Measurements from ENCODE around the gene ITGA11. TPM values are rescaled to one million over a fixed set of nuclear protein-coding genes. Genes with fewer than 3 reads are reported as not detected.

Gene ITGA11
- total RNA-seq, 2 experiments from 2014 or later: under 0.01 TPM; not detected in 1

- TF ChIP-seq EZH2phosphoT487 (IDR thresholded peaks at IDR 0.05; ENCODE audit: borderline replicate concordance, low read depth, low read length): no peak
- no peak for TF ChIP-seq CTCF (conservative IDR thresholded peaks at IDR 0.05; ENCODE audit: low read length)
- intact Hi-C loops (cut with micrococcal nuclease; ENCODE audit: unreplicated experiment): no loop called here
- Histone ChIP-seq H3K4me2 (ENCODE audit: low read length) (no peak overlapping the region), H3K4me1 (ENCODE audit: insufficient read depth, low read length, poor library complexity, severe bottlenecking) (no peaks in the 10 kb centered on the region), H3K36me3 (ENCODE audit: insufficient read depth, low read length) (no peaks in the 10 kb centered on the region), H2AFZ (ENCODE audit: low read length) (no peak overlapping the region), H3K79me2 (ENCODE audit: insufficient read depth, low read depth, low read length) (no peaks in the 10 kb centered on the region), H4K20me1 (ENCODE audit: insufficient read depth, low read length) (no peaks in the 10 kb centered on the region), H3K9me2 (ENCODE audit: insufficient read depth, low read length) (no peaks in the 10 kb centered on the region), H3K9me3 (ENCODE audit: low read length) (no peaks in the 10 kb centered on the region), H3K4me3 (ENCODE audit: low read depth, low read length, poor library complexity, severe bottlenecking) (no peak overlapping the region), H3K27ac (ENCODE audit: low read depth, low read length, poor library complexity, severe bottlenecking) (no peak overlapping the region)
- BruUV-seq (replicated peaks): no TSS peak
- ChIA-PET CTCF (ENCODE audit: unreplicated experiment) (no interaction called here), POLR2A (no interaction called here)
- no peak for DNase-seq (ENCODE audit: low spot score)
Measured at GRCh38 chr15:68421798-68422402, 10.1 kb downstream of the ITGA11 start.

- Histone ChIP-seq H2AFZ (ENCODE audit: low read length) (no peak overlapping the region), H3K4me1 (ENCODE audit: insufficient read depth, low read length, poor library complexity, severe bottlenecking) (no peaks in the 10 kb centered on the region), H3K9me3 (ENCODE audit: low read length) (no peaks in the 10 kb centered on the region), H3K36me3 (ENCODE audit: insufficient read depth, low read length) (no peaks in the 10 kb centered on the region), H3K4me3 (ENCODE audit: low read depth, low read length, poor library complexity, severe bottlenecking) (no peak overlapping the region), H3K79me2 (ENCODE audit: insufficient read depth, low read depth, low read length) (no peaks in the 10 kb centered on the region), H3K27ac (ENCODE audit: low read depth, low read length, poor library complexity, severe bottlenecking) (no peak overlapping the region), H4K20me1 (ENCODE audit: insufficient read depth, low read length) (no peaks in the 10 kb centered on the region), H3K4me2 (ENCODE audit: low read length) (no peak overlapping the region), H3K9me2 (ENCODE audit: insufficient read depth, low read length) (no peaks in the 10 kb centered on the region)
- BruUV-seq (replicated peaks): no TSS peak
- ChIA-PET POLR2A (no interaction called here), CTCF (ENCODE audit: unreplicated experiment) (no interaction called here)
- DNase-seq (ENCODE audit: low spot score): no peak
- intact Hi-C loops (cut with micrococcal nuclease; ENCODE audit: unreplicated experiment): no loop called here
- TF ChIP-seq EZH2phosphoT487 (IDR thresholded peaks at IDR 0.05; ENCODE audit: borderline replicate concordance, low read depth, low read length) (no peak), CTCF (conservative IDR thresholded peaks at IDR 0.05; ENCODE audit: low read length) (no peak)
Measured at GRCh38 chr15:68421115-68421551, 10.8 kb downstream of the ITGA11 start.

- H3K36me3 ChIP-seq (ENCODE audit: insufficient read depth, low read length): no peaks in the 10 kb centered on the region
- H3K4me1 ChIP-seq (ENCODE audit: insufficient read depth, low read length, poor library complexity, severe bottlenecking): no peaks in the 10 kb centered on the region
- H3K79me2 ChIP-seq (ENCODE audit: insufficient read depth, low read depth, low read length): no peaks in the 10 kb centered on the region
- no peaks in the 10 kb centered on the region for H4K20me1 ChIP-seq (ENCODE audit: insufficient read depth, low read length)
- no TSS peak for BruUV-seq (replicated peaks)
- CTCF ChIA-PET (ENCODE audit: unreplicated experiment): no interaction called here
- no peak overlapping the region for H3K4me2 ChIP-seq (ENCODE audit: low read length)
- intact Hi-C loops (cut with micrococcal nuclease; ENCODE audit: unreplicated experiment): no loop called here
- no peak for DNase-seq (ENCODE audit: low spot score)
- no peaks in the 10 kb centered on the region for H3K9me2 ChIP-seq (ENCODE audit: insufficient read depth, low read length)
- no peak overlapping the region for H2AFZ ChIP-seq (ENCODE audit: low read length)
- no peak overlapping the region for H3K27ac ChIP-seq (ENCODE audit: low read depth, low read length, poor library complexity, severe bottlenecking)
- H3K4me3 ChIP-seq (ENCODE audit: low read depth, low read length, poor library complexity, severe bottlenecking): no peak overlapping the region
- POLR2A ChIA-PET: no interaction called here
- no peaks in the 10 kb centered on the region for H3K9me3 ChIP-seq (ENCODE audit: low read length)
- TF ChIP-seq EZH2phosphoT487 (IDR thresholded peaks at IDR 0.05; ENCODE audit: borderline replicate concordance, low read depth, low read length) (no peak), CTCF (conservative IDR thresholded peaks at IDR 0.05; ENCODE audit: low read length) (no peak)
Measured at GRCh38 chr15:68420186-68420684, 11.7 kb downstream of the ITGA11 start.
